H1 (cell line): ENCODE data around the gene KLHL29. TPM values are rescaled to one million over a fixed set of nuclear protein-coding genes. Genes with fewer than 3 reads are reported as not detected.

Experiments used
- CTCF ChIA-PET: fragments of 300-600 bp; sonication (Branson Sonifier 250); formaldehyde crosslinking; loops from one replicate; lab custom pipeline; 2021; ENCODE audit not compliant: partially characterized antibody; lab: Charles Lee
- POLR2A ChIA-PET: fragments of 300-600 bp; sonication (Branson Sonifier 250); formaldehyde crosslinking; loops from one replicate; lab custom pipeline; 2021; ENCODE audit warnings: inconsistent platforms; ENCODE audit not compliant: partially characterized antibody; lab: Charles Lee
- DNase-seq, 2 experiments: peaks; one replicate each; pipeline versions ENCODE4 v3.0.0 to v3.0.0-alpha.2; 2010 to 2022; ENCODE audit warnings: low spot score in 2 of 2, low read depth in 1 of 2, mixed read lengths in 1 of 2
- FAIRE-seq: peaks from 2 replicates; lab custom pipeline; 2011; peaks lifted over from hg19 to GRCh38; lab: Jason Lieb, UNC
- H2AFZ ChIP-seq: 2 replicates; pipeline ENCODE4 v1.8.1; 2012; ENCODE audit warnings: low read length, inconsistent platforms
- H2AK5ac ChIP-seq: 2 replicates; pipeline ENCODE4 v1.6.1; 2013; ENCODE audit warnings: low read depth, low read length
- H2BK120ac ChIP-seq: replicated peaks from 2 replicates; pipeline ENCODE3; 2013; ENCODE audit warnings: low read depth, low read length, inconsistent platforms
- H2BK12ac ChIP-seq: 2 replicates; pipeline ENCODE4 v1.6.1; 2013; ENCODE audit warnings: low read depth, low read length
- H2BK15ac ChIP-seq: 2 replicates; pipeline ENCODE4 v1.6.1; 2013; ENCODE audit warnings: low read length
- H2BK20ac ChIP-seq: 2 replicates; pipeline ENCODE4 v1.6.1; 2013; ENCODE audit warnings: low read length
- H2BK5ac ChIP-seq: 2 replicates; pipeline ENCODE4 v1.6.1; 2013; ENCODE audit warnings: low read depth, low read length
- H3K14ac ChIP-seq: 2 replicates; pipeline ENCODE4 v1.6.1; 2013; ENCODE audit warnings: inconsistent platforms; ENCODE audit not compliant: insufficient read length
- H3K18ac ChIP-seq: 2 replicates; pipeline ENCODE4 v1.6.1; 2013; ENCODE audit warnings: low read length; ENCODE audit errors: extremely low read depth
- H3K23ac ChIP-seq: 2 replicates; pipeline ENCODE4 v1.6.1; 2013; ENCODE audit warnings: inconsistent platforms; ENCODE audit not compliant: insufficient read length
- H3K23me2 ChIP-seq: 2 replicates; pipeline ENCODE4 v1.6.1; 2013; ENCODE audit warnings: low read depth, low read length
- H3K27ac ChIP-seq: 2 replicates; pipeline ENCODE4 v1.6.1; 2011; ENCODE audit warnings: low read depth, low read length, inconsistent platforms
- H3K27me3 ChIP-seq, 4 experiments: replicated peaks in 1 of 4; 1 replicate in 1 of 4; 2 replicates in 3 of 4; pipeline versions ENCODE4 v1.6.1 to v1.8.1; 2011 to 2013; ENCODE audit warnings: low read length in 3 of 4, mild to moderate bottlenecking in 3 of 4, inconsistent platforms in 2 of 4, mixed read lengths in 2 of 4, moderate library complexity in 1 of 4; ENCODE audit not compliant: control insufficient read depth in 3 of 4, insufficient read depth in 3 of 4; ENCODE audit errors: extremely low read depth in 1 of 4
- H3K36me3 ChIP-seq, 4 experiments: 2 replicates each; pipeline versions ENCODE4 v1.6.1 to v1.8.1; 2011 to 2013; ENCODE audit warnings: mild to moderate bottlenecking in 4 of 4, low read length in 3 of 4, moderate library complexity in 2 of 4, control low read depth in 1 of 4, inconsistent platforms in 1 of 4; ENCODE audit not compliant: insufficient read depth in 4 of 4, control insufficient read depth in 2 of 4
- H3K4ac ChIP-seq: replicated peaks from 2 replicates; pipeline ENCODE3; 2013; ENCODE audit warnings: low read length, low read depth, mixed read lengths, inconsistent platforms; ENCODE audit not compliant: insufficient read length
- H3K4me1 ChIP-seq, 4 experiments: replicated peaks in 1 of 4; 1 replicate in 1 of 4; 2 replicates in 3 of 4; pipeline versions ENCODE4 v1.6.1 to v1.8.1; 2011 to 2013; ENCODE audit warnings: low read length in 3 of 4, inconsistent platforms in 2 of 4, mixed read lengths in 1 of 4; ENCODE audit not compliant: insufficient read depth in 4 of 4, control insufficient read depth in 3 of 4
- H3K4me2 ChIP-seq, 2 experiments: 2 replicates each; pipeline versions ENCODE4 v1.6.1 to v1.8.1; 2011 to 2013; ENCODE audit warnings: low read depth in 2 of 2, low read length in 2 of 2, control low read depth in 1 of 2, inconsistent platforms in 1 of 2, mild to moderate bottlenecking in 1 of 2; ENCODE audit not compliant: insufficient read depth in 1 of 2
- H3K4me3 ChIP-seq, 4 experiments: fragments of 200-600, 300-600 bp in 1 of 4; sonication (generic), shearing (Covaris generic), sonication (Bioruptor Twin) in 1 of 4; 2 replicates each; pipeline versions ENCODE4 v1.5.1 to v1.8.1; 2011 to 2016; ENCODE audit warnings: low read length in 4 of 4, low read depth in 3 of 4, control low read depth in 2 of 4, inconsistent platforms in 2 of 4, mild to moderate bottlenecking in 2 of 4, mixed read lengths in 1 of 4, moderate library complexity in 1 of 4; ENCODE audit not compliant: insufficient read depth in 2 of 4; ENCODE audit errors: extremely low read depth in 1 of 4
- H3K56ac ChIP-seq: replicated peaks from 2 replicates; pipeline ENCODE3; 2013; ENCODE audit warnings: low read depth, mild to moderate bottlenecking, mixed read lengths, low read length, inconsistent platforms; ENCODE audit not compliant: insufficient read length
- H3K79me1 ChIP-seq: 2 replicates; pipeline ENCODE4 v1.6.1; 2013; ENCODE audit warnings: low read depth, low read length, control low read depth
- H3K79me2 ChIP-seq, 2 experiments: 2 replicates each; pipeline versions ENCODE4 v1.6.1 to v1.8.1; 2012 to 2013; ENCODE audit warnings: low read length in 2 of 2, mild to moderate bottlenecking in 2 of 2, inconsistent platforms in 1 of 2; ENCODE audit not compliant: insufficient read depth in 2 of 2, control insufficient read depth in 1 of 2
- H3K9ac ChIP-seq, 4 experiments: replicated peaks in 1 of 4; 1 replicate in 1 of 4; 2 replicates in 3 of 4; pipeline versions ENCODE4 v1.6.1 to v1.8.1; 2011 to 2013; ENCODE audit warnings: low read depth in 3 of 4, low read length in 3 of 4, control low read depth in 2 of 4, mild to moderate bottlenecking in 2 of 4, moderate library complexity in 2 of 4, inconsistent platforms in 1 of 4; ENCODE audit errors: extremely low read depth in 1 of 4
- H3K9me3 ChIP-seq, 2 experiments: 2 replicates each; pipeline versions ENCODE4 v1.6.1 to v1.8.1; 2012 to 2013; ENCODE audit warnings: mild to moderate bottlenecking in 2 of 2, moderate library complexity in 2 of 2, control low read depth in 1 of 2, inconsistent platforms in 1 of 2, low read depth in 1 of 2, low read length in 1 of 2, mixed read lengths in 1 of 2; ENCODE audit not compliant: insufficient read depth in 2 of 2
- H4K20me1 ChIP-seq, 2 experiments: replicated peaks in 1 of 2; 2 replicates each; pipeline versions ENCODE3 to v1.8.1; 2011 to 2013; ENCODE audit warnings: inconsistent platforms in 2 of 2, low read length in 2 of 2, mild to moderate bottlenecking in 1 of 2; ENCODE audit not compliant: insufficient read depth in 2 of 2, control insufficient read depth in 1 of 2
- H4K5ac ChIP-seq: 2 replicates; pipeline ENCODE4 v1.6.1; 2013; ENCODE audit warnings: low read length, low read depth, mixed read lengths, inconsistent platforms; ENCODE audit not compliant: insufficient read length
- H4K8ac ChIP-seq: 2 replicates; pipeline ENCODE4 v1.8.0; 2013; ENCODE audit warnings: mild to moderate bottlenecking, moderate library complexity, low read length, inconsistent platforms; ENCODE audit not compliant: insufficient read depth; ENCODE audit errors: extremely low read depth
- H4K91ac ChIP-seq: replicated peaks from 2 replicates; pipeline ENCODE3; 2013; ENCODE audit warnings: low read length, mixed read lengths, inconsistent platforms; ENCODE audit not compliant: insufficient read length
- ATF2 ChIP-seq: IDR thresholded peaks from 2 replicates; pipeline ENCODE4 v1.6.1; 2012; ENCODE audit warnings: low read length, inconsistent platforms
- BACH1 ChIP-seq: IDR thresholded peaks from 2 replicates; pipeline ENCODE4 v1.6.1; 2012; ENCODE audit warnings: low read length, improper control_type of control experiment
- CBX5 ChIP-seq: fragments of 300-800, 300-1000 bp; sonication (generic); IDR thresholded peaks from 2 replicates; pipeline ENCODE4 v1.7.1; 2016; ENCODE audit warnings: antibody characterized with exemption, low read length, low read depth
- CBX8 ChIP-seq: fragments of 300-800, 300-1000 bp; sonication (generic); IDR thresholded peaks from 2 replicates; pipeline ENCODE4 v1.7.1; 2016; ENCODE audit warnings: low read depth, low read length, borderline replicate concordance
- FOSL1 ChIP-seq: IDR thresholded peaks from 2 replicates; pipeline ENCODE4 v1.6.1; 2011; ENCODE audit warnings: mild to moderate bottlenecking, low read depth, low read length, moderate library complexity; ENCODE audit not compliant: insufficient read depth
- HDAC2 ChIP-seq, 2 experiments: fragments of 300-600 bp in 1 of 2; sonication (generic) in 1 of 2; IDR thresholded peaks; 2 replicates each; pipeline ENCODE4 v1.6.1; 2011 to 2012; ENCODE audit warnings: low read depth in 2 of 2, low read length in 2 of 2, mild to moderate bottlenecking in 2 of 2, moderate library complexity in 2 of 2, borderline replicate concordance in 1 of 2, inconsistent platforms in 1 of 2
- MAFK ChIP-seq: IDR thresholded peaks from 2 replicates; pipeline ENCODE4 v1.6.1; 2012; ENCODE audit warnings: low read depth, mild to moderate bottlenecking, improper control_type of control experiment, low read length
- RFX5 ChIP-seq: IDR thresholded peaks from 2 replicates; pipeline ENCODE4 v1.6.1; 2011; ENCODE audit warnings: low read depth, low read length, improper control_type of control experiment, borderline replicate concordance
- RXRA ChIP-seq: IDR thresholded peaks from 2 replicates; pipeline ENCODE4 v1.6.1; 2011; ENCODE audit warnings: low read depth, mild to moderate bottlenecking, low read length, moderate library complexity; ENCODE audit not compliant: insufficient read depth
- SP1 ChIP-seq: IDR thresholded peaks from 2 replicates; pipeline ENCODE4 v1.6.1; 2011; ENCODE audit warnings: low read depth, low read length
- TAF1 ChIP-seq: IDR thresholded peaks from 2 replicates; pipeline ENCODE4 v1.6.1; 2011; ENCODE audit warnings: mild to moderate bottlenecking, low read depth, low read length
- TBP ChIP-seq: IDR thresholded peaks from 2 replicates; pipeline ENCODE4 v1.6.1; 2011; ENCODE audit warnings: low read depth, low read length, improper control_type of control experiment
- TCF12 ChIP-seq: IDR thresholded peaks from 2 replicates; pipeline ENCODE4 v1.6.1; 2011; ENCODE audit warnings: low read depth, mild to moderate bottlenecking, low read length
- WGBS, 2 experiments: shearing (Covaris generic) in 1 of 2; methylation state at CpG; one replicate each; pipeline versions ENCODE4 v1.1.6 to v1.1.7; 2013 to 2015; ENCODE audit warnings: low lambda C conversion rate in 2 of 2, mixed read lengths in 2 of 2, inconsistent platforms in 1 of 2, low coverage in 1 of 2, missing lambda C conversion rate in 1 of 2; ENCODE audit not compliant: insufficient replicate concordance in 2 of 2, insufficient coverage in 1 of 2, insufficient read length in 1 of 2; ENCODE audit errors: extremely low coverage in 1 of 2, missing lambda C conversion rate in 1 of 2; 5-methylcytosine and 5-hydroxymethylcytosine counted together
- polyA plus RNA-seq, 7 experiments: library from polyadenylated mRNA; depleted of rRNA in 3 of 7; stranded (reverse) in 5 of 7; unstranded in 2 of 7; fragments of >200 nt in 5 of 7; fragments of 200-250 nt in 2 of 7; gene quantifications; 1 replicate in 5 of 7; 2 replicates in 1 of 7; 4 replicates in 1 of 7; pipeline versions ENCODE4 v1.2.1 to v1.2.3, GENCODE V29; 2011 to 2013; ENCODE audit warnings: missing spikeins in 2 of 7, mixed read lengths in 2 of 7
- total RNA-seq: library from RNA; stranded (reverse); fragmentation: NEBNext Ultra II Directional; extraction: Animal tissue kit (Norgen Biotek cat#: 25700); gene quantifications from 2 replicates; pipeline ENCODE4 v1.2.1, GENCODE V29; 2021

The KLHL29 gene
- total and polyA plus RNA-seq, 2 of the 8 experiments (the other 6 are each of a cell fraction or from before 2014, with no cell fraction given), result 1.1 to 4.7 TPM

GRCh38 chr2:23649303-23649702, 264.3 kb downstream of the KLHL29 start:
- H3K79me2 ChIP-seq, result no peaks in the 10 kb centered on the region
- no peak for DNase-seq
- TF ChIP-seq TCF12, result no peak
- no peak for TF ChIP-seq RXRA
- no peak for TF ChIP-seq RFX5
- no peak for TF ChIP-seq TAF1
- no peak for TF ChIP-seq ATF2
- no peak for TF ChIP-seq TBP
- TF ChIP-seq MAFK, result no peak
- no peak for TF ChIP-seq HDAC2 (IDR thresholded peaks at IDR 0.05; ENCODE audit: borderline replicate concordance in 1 of 2, low read depth in 2 of 2, low read length in 2 of 2)
- TF ChIP-seq FOSL1, result no peak
- TF ChIP-seq CBX5, result no peak
- TF ChIP-seq BACH1, result no peak
- no peak for TF ChIP-seq SP1
- TF ChIP-seq CBX8, result no peak

More at GRCh38 chr2:23649303-23649702, 264.3 kb downstream of the KLHL29 start:
- Histone ChIP-seq H2BK120ac (no peak overlapping the region), H2BK12ac (no peak overlapping the region), H3K23me2 (no peaks in the 10 kb centered on the region), H3K4me3 (no peak overlapping the region), H3K27me3 (no peaks in the 10 kb centered on the region), H3K9me3 (no peaks in the 10 kb centered on the region), H3K4me2 (no peak overlapping the region), H3K79me1 (no peaks in the 10 kb centered on the region), H3K56ac (no peak overlapping the region), H4K8ac (no peak overlapping the region; the same call in 1 of the 2 replicates), H3K4ac (no peak overlapping the region), H4K20me1 (peaks cover 0 to 1% of the 10 kb centered on the region in 2 experiments), H3K4me1 (peaks cover 0 to 5% (median 0%) of the 10 kb centered on the region in 4 experiments; a peak in 1 of 7 replicates), H4K91ac (no peak overlapping the region), H2AFZ (no peak overlapping the region), H2BK15ac (no peak overlapping the region), H4K5ac (no peak overlapping the region), H3K18ac (no peak overlapping the region), H2BK20ac (no peak overlapping the region), H2AK5ac (no peak overlapping the region), H3K9ac (no peak overlapping the region), H3K23ac (no peak overlapping the region), H3K14ac (no peak overlapping the region), H3K27ac (no peak overlapping the region), H2BK5ac (no peak overlapping the region), H3K36me3 (no peaks in the 10 kb centered on the region)
- CTCF ChIA-PET, result no interaction called here
- POLR2A ChIA-PET, result no interaction called here
- WGBS, 2 experiments, result 88% methylated on average over 10 of the region's 10 CpGs; no CpG with 5 or more reads in 1 of the 2 experiments
- FAIRE-seq, result no peak
